Thyroid gland (tissue), 4 donors: ENCODE results near the gene OTOF.

ENCODE experiments used
- POLR2A ChIP-seq, 2 donors: fragments of 450-650 bp; IDR thresholded peaks; one replicate each; pipeline ENCODE4 v1.6.1; 2017; ENCODE audit warnings: antibody characterized with exemption in 2 of 2, mild to moderate bottlenecking in 2 of 2, moderate library complexity in 1 of 2
- TF ChIP-seq, protein P1 (sequence below), 6 experiments: fragments of 200-600 bp in 3 of 6; fragments of 450-650 bp in 3 of 6; sonication (generic) in 3 of 6; IDR thresholded peaks; one replicate each; pipeline ENCODE4 v1.5.1; 2016 to 2019; ENCODE audit warnings: antibody characterized with exemption in 6 of 6, mild to moderate bottlenecking in 2 of 6, inconsistent platforms in 1 of 6, moderate library complexity in 1 of 6

DNA sequence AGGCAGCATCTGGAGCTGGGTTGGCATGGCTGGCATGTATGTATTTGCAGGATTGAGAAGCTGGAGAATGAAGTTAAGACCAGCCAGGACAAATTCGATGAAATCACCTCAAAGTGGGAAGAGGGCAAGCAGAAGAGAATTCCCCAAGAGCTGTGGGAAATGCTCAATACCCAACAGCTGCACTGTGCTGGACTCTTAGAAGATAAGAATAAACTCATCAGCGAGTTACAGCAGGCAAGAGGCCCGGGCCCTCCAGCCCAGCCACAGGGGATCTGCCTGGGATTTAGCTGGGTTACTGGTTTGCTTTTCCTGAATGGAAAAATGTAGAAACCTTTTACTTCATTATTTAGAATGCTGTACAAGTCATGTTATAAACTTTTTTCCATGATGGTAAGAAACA is 53.7 kb downstream of the OTOF start:
- TF ChIP-seq, protein P1, sequence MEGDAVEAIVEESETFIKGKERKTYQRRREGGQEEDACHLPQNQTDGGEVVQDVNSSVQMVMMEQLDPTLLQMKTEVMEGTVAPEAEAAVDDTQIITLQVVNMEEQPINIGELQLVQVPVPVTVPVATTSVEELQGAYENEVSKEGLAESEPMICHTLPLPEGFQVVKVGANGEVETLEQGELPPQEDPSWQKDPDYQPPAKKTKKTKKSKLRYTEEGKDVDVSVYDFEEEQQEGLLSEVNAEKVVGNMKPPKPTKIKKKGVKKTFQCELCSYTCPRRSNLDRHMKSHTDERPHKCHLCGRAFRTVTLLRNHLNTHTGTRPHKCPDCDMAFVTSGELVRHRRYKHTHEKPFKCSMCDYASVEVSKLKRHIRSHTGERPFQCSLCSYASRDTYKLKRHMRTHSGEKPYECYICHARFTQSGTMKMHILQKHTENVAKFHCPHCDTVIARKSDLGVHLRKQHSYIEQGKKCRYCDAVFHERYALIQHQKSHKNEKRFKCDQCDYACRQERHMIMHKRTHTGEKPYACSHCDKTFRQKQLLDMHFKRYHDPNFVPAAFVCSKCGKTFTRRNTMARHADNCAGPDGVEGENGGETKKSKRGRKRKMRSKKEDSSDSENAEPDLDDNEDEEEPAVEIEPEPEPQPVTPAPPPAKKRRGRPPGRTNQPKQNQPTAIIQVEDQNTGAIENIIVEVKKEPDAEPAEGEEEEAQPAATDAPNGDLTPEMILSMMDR (IDR thresholded peaks at IDR 0.05): no peak
- TF ChIP-seq POLR2A (IDR thresholded peaks at IDR 0.05): no peak
